Measurements from ENCODE around the gene ARFIP1.

GRCh38 chr4:152898606-152899005, 118.9 kb downstream of the ARFIP1 start:
- no peak for TF ChIP-seq CTCF (IDR thresholded peaks at IDR 0.05)
- no peak for TF ChIP-seq ZFX (IDR thresholded peaks at IDR 0.05; ENCODE audit: borderline replicate concordance)
